GM12878 (cell line): ENCODE measurements around the gene EFCAB8. TPM values are rescaled to one million over a fixed set of nuclear protein-coding genes. Genes with fewer than 3 reads are reported as not detected.

ENCODE experiments used
- ATAC-seq: fragments of 200-7000 bp; cut with Tn5 transposase; 3 replicates; pipeline ENCODE4 v1.9.1; 2020; ENCODE audit warnings: mild to moderate bottlenecking, moderate library complexity
- BruUV-seq: library from RNA; stranded (reverse); fragments of 400-500 nt; replicated peaks from 2 replicates; lab custom pipeline; 2021; lab: Mats Ljungman, UMichigan
- CTCF ChIA-PET: fragments of 300-600 bp; sonication (Branson Sonifier 250); formaldehyde crosslinking; extraction: SDS; loops from one replicate; lab custom pipeline; 2021; ENCODE audit warnings: inconsistent platforms; lab: Yijun Ruan, JAX
- POLR2A ChIA-PET: fragments of 350-600 bp; formaldehyde crosslinking; extraction: SDS; loops from one replicate; lab custom pipeline; 2021; ENCODE audit warnings: inconsistent platforms; lab: Charles Lee
- RAD21 ChIA-PET: fragments of 300-600 bp; sonication (Branson Sonifier 250); formaldehyde crosslinking; loops from one replicate; lab custom pipeline; 2023; ENCODE audit warnings: antibody characterized with exemption; ENCODE audit not compliant: unreplicated experiment; lab: Charles Lee
- SMC1A ChIA-PET: fragments of 300-600 bp; sonication (Branson Sonifier 250); formaldehyde crosslinking; loops from one replicate; lab custom pipeline; 2023; ENCODE audit not compliant: unreplicated experiment, uncharacterized antibody; lab: Charles Lee
- DNase-seq: peaks from one replicate; pipeline ENCODE4 v3.0.0-alpha.2; 2011; ENCODE audit warnings: low read depth, low spot score
- FAIRE-seq: peaks from 3 replicates; lab custom pipeline; 2011; peaks lifted over from hg19 to GRCh38; lab: Jason Lieb, UNC
- H2AFZ ChIP-seq: 2 replicates; pipeline ENCODE4 v1.6.0; 2011; ENCODE audit warnings: low read depth, low read length, control low read depth; ENCODE audit not compliant: control insufficient read depth
- H3K27ac ChIP-seq: 2 replicates; pipeline ENCODE4 v1.5.1; 2011; ENCODE audit warnings: control low read depth; ENCODE audit not compliant: control insufficient read depth, insufficient read depth
- H3K27me3 ChIP-seq, 2 experiments: replicated peaks in 1 of 2; 2 replicates each; pipeline versions ENCODE4 v1.6.0 to v1.6.1; 2011; ENCODE audit warnings: low read length in 1 of 2; ENCODE audit not compliant: control insufficient read depth in 2 of 2, insufficient read depth in 2 of 2
- H3K36me3 ChIP-seq, 2 experiments: 2 replicates each; pipeline ENCODE4 v1.5.1; 2011; ENCODE audit warnings: low read length in 1 of 2; ENCODE audit not compliant: control insufficient read depth in 2 of 2, insufficient read depth in 2 of 2
- H3K4me1 ChIP-seq: 2 replicates; pipeline ENCODE4 v1.6.1; 2011; ENCODE audit warnings: mild to moderate bottlenecking, low read length, moderate library complexity, mixed read lengths; ENCODE audit not compliant: control insufficient read depth, insufficient read depth
- H3K4me2 ChIP-seq: 2 replicates; pipeline ENCODE4 v1.6.0; 2011; ENCODE audit warnings: control low read depth; ENCODE audit not compliant: control insufficient read depth, insufficient read depth
- H3K4me3 ChIP-seq: fragments of 200-600 bp; sonication (generic); 2 replicates; pipeline ENCODE4 v1.5.1; 2016
- H3K79me2 ChIP-seq: 2 replicates; pipeline ENCODE4 v1.6.0; 2011; ENCODE audit warnings: low read length; ENCODE audit not compliant: control insufficient read depth, insufficient read depth
- H3K9ac ChIP-seq: 2 replicates; pipeline ENCODE4 v1.8.0; 2011; ENCODE audit warnings: low read length, control low read depth, mixed read lengths; ENCODE audit not compliant: control insufficient read depth, insufficient read depth
- H3K9me3 ChIP-seq: replicated peaks from 3 replicates; pipeline ENCODE4 v1.5.1; 2011; ENCODE audit warnings: mild to moderate bottlenecking, low read length; ENCODE audit not compliant: control insufficient read depth, insufficient read depth
- H4K20me1 ChIP-seq: 2 replicates; pipeline ENCODE4 v1.6.0; 2011; ENCODE audit not compliant: control insufficient read depth, insufficient read depth
- BMI1 ChIP-seq: fragments of 450-650 bp; IDR thresholded peaks from 2 replicates; pipeline ENCODE4 v1.6.1; 2016; ENCODE audit warnings: mild to moderate bottlenecking, moderate library complexity, borderline replicate concordance
- DPF2 ChIP-seq: fragments of 450-650 bp; IDR thresholded peaks from 2 replicates; pipeline ENCODE4 v1.6.1; 2017; ENCODE audit warnings: mild to moderate bottlenecking
- E2F8 ChIP-seq: fragments of 450-650 bp; IDR thresholded peaks from 2 replicates; pipeline ENCODE4 v1.6.1; 2018; ENCODE audit warnings: mild to moderate bottlenecking, low read depth, moderate library complexity; ENCODE audit not compliant: partially characterized antibody
- ESRRA ChIP-seq: IDR thresholded peaks from 2 replicates; pipeline ENCODE4 v1.6.1; 2012; ENCODE audit warnings: mild to moderate bottlenecking, low read length, improper control_type of control experiment
- IRF5 ChIP-seq: fragments of 450-650 bp; IDR thresholded peaks from 2 replicates; pipeline ENCODE4 v1.6.1; 2017; ENCODE audit warnings: borderline replicate concordance
- JUNB ChIP-seq: IDR thresholded peaks from 2 replicates; pipeline ENCODE4 v1.6.1; 2016; ENCODE audit warnings: antibody characterized with exemption, mild to moderate bottlenecking
- KAT2A ChIP-seq: conservative IDR thresholded peaks from 2 replicates; pipeline ENCODE4 v1.6.1; 2011; ENCODE audit warnings: low read depth, low read length; ENCODE audit not compliant: control insufficient read depth
- MEF2A ChIP-seq: IDR thresholded peaks from 2 replicates; pipeline ENCODE4 v1.6.1; 2011; ENCODE audit warnings: low read depth, mild to moderate bottlenecking, low read length, moderate library complexity; ENCODE audit not compliant: insufficient read depth
- MEF2B ChIP-seq: fragments of 450-650 bp; IDR thresholded peaks from 2 replicates; pipeline ENCODE4 v1.6.1; 2018; ENCODE audit warnings: mild to moderate bottlenecking, moderate library complexity; ENCODE audit not compliant: partially characterized antibody, poor library complexity, severe bottlenecking
- RB1 ChIP-seq: fragments of 450-650 bp; formaldehyde crosslinking; IDR thresholded peaks from 2 replicates; pipeline ENCODE4 v1.6.1; 2017; ENCODE audit warnings: mild to moderate bottlenecking, borderline replicate concordance
- SMARCA5 ChIP-seq: fragments of 450-650 bp; IDR thresholded peaks from 2 replicates; pipeline ENCODE4 v1.6.1; 2017; ENCODE audit warnings: mild to moderate bottlenecking
- SREBF2 ChIP-seq: IDR thresholded peaks from 2 replicates; pipeline ENCODE4 v1.6.1; 2012; ENCODE audit warnings: mild to moderate bottlenecking, low read length
- TAF1 ChIP-seq: IDR thresholded peaks from 2 replicates; pipeline ENCODE4 v1.6.1; 2011; ENCODE audit warnings: mild to moderate bottlenecking, low read depth, low read length, borderline replicate concordance
- USF1 ChIP-seq: IDR thresholded peaks from 2 replicates; pipeline ENCODE4 v1.6.1; 2011; ENCODE audit warnings: borderline replicate concordance, low read depth, mild to moderate bottlenecking, moderate library complexity, mixed read lengths, low read length; ENCODE audit not compliant: insufficient read depth; ENCODE audit errors: extremely low read length
- ZBED1 ChIP-seq: IDR thresholded peaks from 2 replicates; pipeline ENCODE4 v1.6.1; 2016; ENCODE audit warnings: borderline replicate concordance
- WGBS: methylation state at CpG from one replicate; pipeline ENCODE4 v1.1.6; 2016; ENCODE audit warnings: low lambda C conversion rate; ENCODE audit not compliant: insufficient replicate concordance, insufficient coverage; ENCODE audit errors: missing lambda C conversion rate; 5-methylcytosine and 5-hydroxymethylcytosine counted together
- in situ Hi-C: fragments of 300-500 bp; cut with MboI; formaldehyde crosslinking; loops from 9 replicates; pipeline ENCODE4 v1.14.3; 2018; ENCODE audit warnings: mixed read lengths
- intact Hi-C: fragments of 100-400 bp; cut with micrococcal nuclease; formaldehyde crosslinking; loops from one replicate; pipeline ENCODE4 v1.14.2; 2022; ENCODE audit not compliant: unreplicated experiment
- polyA plus RNA-seq, 11 experiments: library from polyadenylated mRNA; depleted of rRNA in 4 of 11; unstranded in 6 of 11; stranded (reverse) in 5 of 11; fragments of >200 nt; fragmentation: Nextera tagmentation in 4 of 11; fragmentation: Illumina TruSeq in 1 of 11; extraction: Ambion mirVana in 4 of 11; extraction: Trizol in 1 of 11; gene quantifications; 1 replicate in 1 of 11; 2 replicates in 10 of 11; pipeline versions ENCODE4 v1.2.1 to v1.2.3, GENCODE V29; 2011 to 2016; ENCODE audit warnings: inconsistent platforms in 2 of 11, missing spikeins in 2 of 11, low read depth in 1 of 11
- total RNA-seq, 4 experiments: library from RNA; depleted of rRNA in 3 of 4; stranded (reverse); fragments of >200 nt in 3 of 4; fragmentation: Illumina TruSeq in 1 of 4; extraction: Trizol in 1 of 4; gene quantifications; 2 replicates each; pipeline versions ENCODE4 v1.2.1 to v1.2.3, GENCODE V29; 2013 to 2021

Gene EFCAB8
- total and polyA plus RNA-seq, 10 of the 15 experiments (the other 5 are each of a cell fraction or from before 2014, with no cell fraction given), result 0.04 to 0.18 (median 0.06) TPM; not detected in 4

- ChIA-PET POLR2A (no interaction called here), RAD21 (no interaction called here), SMC1A (no interaction called here), CTCF (interaction anchor here (0.8 kb wide), 1 partner anchor 77 kb away, joined by 3 read pairs; no protein-coding TSS in a partner anchor)
- intact Hi-C loops (no loop called here), in situ Hi-C loops (no loop called here)
- no peaks in the 10 kb centered on the region for H4K20me1 ChIP-seq
- H3K27me3 ChIP-seq, result peaks cover 0 to 2% of the 10 kb centered on the region in 2 experiments; a peak in 1 of 4 replicates
- no peak overlapping the region for H3K4me2 ChIP-seq
- no peak overlapping the region for H3K9ac ChIP-seq
- WGBS, result 10% methylated on average over 3 of the region's 3 CpGs
- ATAC-seq (no peak), DNase-seq (no peak), FAIRE-seq (no peak)
- no peak overlapping the region for H3K4me3 ChIP-seq
- no peaks in the 10 kb centered on the region for H3K36me3 ChIP-seq
- no peaks in the 10 kb centered on the region for H3K9me3 ChIP-seq
- no peak for TF ChIP-seq MEF2A
- no peak for TF ChIP-seq ZBED1
- no peak for TF ChIP-seq IRF5
- no peak for TF ChIP-seq KAT2A
- no peak for TF ChIP-seq DPF2
- no peaks in the 10 kb centered on the region for H3K79me2 ChIP-seq
- no peak overlapping the region for H3K27ac ChIP-seq
- H3K4me1 ChIP-seq, result no peaks in the 10 kb centered on the region
- H2AFZ ChIP-seq, result no peak overlapping the region
- BruUV-seq, result no TSS peak
Measured at GRCh38 chr20:32922466-32922865, 63.7 kb downstream of the EFCAB8 start.

- Histone ChIP-seq H3K4me1 (no peaks in the 10 kb centered on the region), H3K9me3 (no peaks in the 10 kb centered on the region), H3K4me2 (no peak overlapping the region), H3K27ac (no peak overlapping the region), H2AFZ (no peak overlapping the region), H3K9ac (no peak overlapping the region), H3K36me3 (no peaks in the 10 kb centered on the region), H3K27me3 (no peaks in the 10 kb centered on the region; a peak in 1 of 4 replicates), H3K79me2 (no peaks in the 10 kb centered on the region), H4K20me1 (no peaks in the 10 kb centered on the region), H3K4me3 (no peak overlapping the region)
- RAD21 ChIA-PET, result no interaction called here
- no TSS peak for BruUV-seq
- POLR2A ChIA-PET, result no interaction called here
- DNase-seq (no peak), ATAC-seq (no peak), FAIRE-seq (no peak)
- in situ Hi-C loops, result no loop called here
- intact Hi-C loops, result no loop called here
- WGBS, result 39% methylated on average over 1 of the region's 1 CpG
- SMC1A ChIA-PET, result no interaction called here
- CTCF ChIA-PET, result no interaction called here
- TF ChIP-seq SREBF2 (no peak), E2F8 (no peak), MEF2B (no peak), BMI1 (no peak), SMARCA5 (no peak), JUNB (no peak), ESRRA (no peak), RB1 (no peak), USF1 (no peak), TAF1 (no peak)
Measured at GRCh38 chr20:32924781-32925180, 66.1 kb downstream of the EFCAB8 start.
